ENCODE measurements around the gene HTT.

Gene HTT

GRCh38 chr4:3266076-3266475 lies 191.6 kb downstream of the HTT start:
- Histone ChIP-seq H3K36me3 (ENCODE audit: control insufficient read depth, insufficient read depth, low read length) (no peaks in the 10 kb centered on the region), H3K27me3 (replicated peaks; ENCODE audit: control insufficient read depth, insufficient read depth, low read length) (no peaks in the 10 kb centered on the region), H3K4me3 (replicated peaks; ENCODE audit: low read depth, low read length) (no peak overlapping the region)
- no peak for DNase-seq (ENCODE audit: extremely low read depth, insufficient read length)
- TF ChIP-seq, protein P1, sequence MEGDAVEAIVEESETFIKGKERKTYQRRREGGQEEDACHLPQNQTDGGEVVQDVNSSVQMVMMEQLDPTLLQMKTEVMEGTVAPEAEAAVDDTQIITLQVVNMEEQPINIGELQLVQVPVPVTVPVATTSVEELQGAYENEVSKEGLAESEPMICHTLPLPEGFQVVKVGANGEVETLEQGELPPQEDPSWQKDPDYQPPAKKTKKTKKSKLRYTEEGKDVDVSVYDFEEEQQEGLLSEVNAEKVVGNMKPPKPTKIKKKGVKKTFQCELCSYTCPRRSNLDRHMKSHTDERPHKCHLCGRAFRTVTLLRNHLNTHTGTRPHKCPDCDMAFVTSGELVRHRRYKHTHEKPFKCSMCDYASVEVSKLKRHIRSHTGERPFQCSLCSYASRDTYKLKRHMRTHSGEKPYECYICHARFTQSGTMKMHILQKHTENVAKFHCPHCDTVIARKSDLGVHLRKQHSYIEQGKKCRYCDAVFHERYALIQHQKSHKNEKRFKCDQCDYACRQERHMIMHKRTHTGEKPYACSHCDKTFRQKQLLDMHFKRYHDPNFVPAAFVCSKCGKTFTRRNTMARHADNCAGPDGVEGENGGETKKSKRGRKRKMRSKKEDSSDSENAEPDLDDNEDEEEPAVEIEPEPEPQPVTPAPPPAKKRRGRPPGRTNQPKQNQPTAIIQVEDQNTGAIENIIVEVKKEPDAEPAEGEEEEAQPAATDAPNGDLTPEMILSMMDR (IDR thresholded peaks at IDR 0.05; ENCODE audit: insufficient read depth, low read length, poor library complexity, severe bottlenecking), result no peak

DNA sequence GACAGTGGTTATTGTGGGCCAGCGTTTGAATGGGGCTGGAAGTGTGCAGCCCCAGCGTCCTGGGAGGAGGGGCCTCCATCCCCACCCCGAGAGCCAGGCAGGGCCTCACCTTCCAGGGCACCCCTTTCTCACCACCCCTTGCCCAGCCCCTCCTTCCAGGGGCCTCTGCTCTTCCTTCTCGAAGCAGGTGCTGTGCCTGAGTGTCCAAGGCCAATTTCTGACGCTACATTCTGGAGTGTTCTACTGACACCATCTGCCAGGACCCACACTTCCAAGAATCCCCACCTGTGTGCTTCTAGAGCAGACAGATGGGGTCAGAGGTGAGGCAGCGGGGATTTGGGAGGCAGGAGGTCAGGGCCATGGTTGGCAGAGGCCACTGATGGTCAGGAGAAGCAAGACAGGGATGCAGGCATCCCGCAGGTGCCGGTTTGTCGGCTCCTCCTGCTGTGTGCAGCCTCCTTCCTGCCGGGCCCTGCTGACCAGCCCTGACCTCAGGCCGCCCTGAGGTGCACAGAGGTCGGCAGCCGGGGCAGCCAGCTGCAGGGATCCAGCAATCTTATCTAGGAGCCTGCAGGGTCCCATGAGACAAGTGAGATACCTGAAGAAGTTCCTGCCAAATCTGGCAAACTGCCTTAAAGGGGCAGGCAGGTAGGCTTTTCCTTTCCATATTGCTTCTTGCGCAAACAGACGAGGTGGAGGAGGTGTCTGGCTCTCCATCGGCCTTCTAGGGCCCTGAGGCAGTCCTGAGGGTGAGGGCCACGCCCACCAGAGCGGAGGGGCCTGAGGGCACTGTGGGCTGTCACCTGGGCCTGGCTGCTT lies 193.3 kb downstream of the HTT start:
- TF ChIP-seq, protein P1 (IDR thresholded peaks at IDR 0.05; ENCODE audit: insufficient read depth, low read length, poor library complexity, severe bottlenecking), result no peak
- no peak for DNase-seq (ENCODE audit: extremely low read depth, insufficient read length)
- H3K36me3 ChIP-seq (ENCODE audit: control insufficient read depth, insufficient read depth, low read length), result no peaks in the 10 kb centered on the region
- H3K27me3 ChIP-seq (replicated peaks; ENCODE audit: control insufficient read depth, insufficient read depth, low read length), result no peaks in the 10 kb centered on the region
- H3K4me3 ChIP-seq (replicated peaks; ENCODE audit: low read depth, low read length), result no peak overlapping the region

DNA sequence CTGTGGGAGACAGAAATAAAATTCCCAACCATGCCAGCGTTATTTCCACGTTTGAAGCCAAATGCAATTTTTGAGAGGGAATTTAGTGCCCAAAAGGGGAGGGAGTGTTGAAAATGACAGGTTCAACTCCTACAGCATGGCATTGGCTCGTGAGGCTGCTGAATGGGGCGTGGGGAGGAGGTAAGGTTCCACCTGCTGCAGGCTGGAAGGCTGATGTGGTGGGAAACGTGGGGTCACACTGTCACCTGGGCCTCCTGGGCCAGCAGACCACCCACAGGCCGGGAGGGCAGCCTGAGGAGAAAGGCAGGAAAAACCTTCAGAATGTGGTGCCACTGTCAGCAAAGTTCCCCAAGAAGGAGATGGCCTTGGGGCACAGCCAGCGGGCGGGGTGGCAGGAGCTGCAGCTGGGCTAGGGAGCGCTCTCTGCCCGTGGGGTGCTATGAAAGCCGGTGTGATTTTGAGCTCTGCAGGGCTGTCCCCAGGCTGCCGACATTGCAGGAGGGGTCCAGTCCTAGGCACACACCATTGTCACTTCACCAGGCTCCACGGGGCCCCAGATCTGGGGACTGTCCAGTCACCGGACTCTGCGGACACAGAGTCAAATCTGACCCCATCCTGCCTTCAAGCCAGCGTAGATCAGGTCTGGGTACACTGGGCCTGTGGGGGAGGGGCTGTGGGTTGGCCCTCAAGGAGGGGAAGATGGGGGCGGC lies 194.1 kb downstream of the HTT start:
- no peaks in the 10 kb centered on the region for H3K27me3 ChIP-seq (replicated peaks; ENCODE audit: control insufficient read depth, insufficient read depth, low read length)
- H3K4me3 ChIP-seq (replicated peaks; ENCODE audit: low read depth, low read length), result no peak overlapping the region
- H3K36me3 ChIP-seq (ENCODE audit: control insufficient read depth, insufficient read depth, low read length), result no peaks in the 10 kb centered on the region
- DNase-seq (ENCODE audit: extremely low read depth, insufficient read length), result no peak
- TF ChIP-seq, protein P1 (IDR thresholded peaks at IDR 0.05; ENCODE audit: insufficient read depth, low read length, poor library complexity, severe bottlenecking), result no peak

- H3K4me3 ChIP-seq (replicated peaks; ENCODE audit: low read depth, low read length), result no peak overlapping the region
- TF ChIP-seq, protein P1 (IDR thresholded peaks at IDR 0.05; ENCODE audit: insufficient read depth, low read length, poor library complexity, severe bottlenecking), result no peak
- H3K27me3 ChIP-seq (replicated peaks; ENCODE audit: control insufficient read depth, insufficient read depth, low read length), result no peaks in the 10 kb centered on the region
- H3K36me3 ChIP-seq (ENCODE audit: control insufficient read depth, insufficient read depth, low read length), result no peaks in the 10 kb centered on the region
- DNase-seq (ENCODE audit: extremely low read depth, insufficient read length), result no peak
Observed at GRCh38 chr4:3269105-3269927, 194.8 kb downstream of the HTT start.

DNA sequence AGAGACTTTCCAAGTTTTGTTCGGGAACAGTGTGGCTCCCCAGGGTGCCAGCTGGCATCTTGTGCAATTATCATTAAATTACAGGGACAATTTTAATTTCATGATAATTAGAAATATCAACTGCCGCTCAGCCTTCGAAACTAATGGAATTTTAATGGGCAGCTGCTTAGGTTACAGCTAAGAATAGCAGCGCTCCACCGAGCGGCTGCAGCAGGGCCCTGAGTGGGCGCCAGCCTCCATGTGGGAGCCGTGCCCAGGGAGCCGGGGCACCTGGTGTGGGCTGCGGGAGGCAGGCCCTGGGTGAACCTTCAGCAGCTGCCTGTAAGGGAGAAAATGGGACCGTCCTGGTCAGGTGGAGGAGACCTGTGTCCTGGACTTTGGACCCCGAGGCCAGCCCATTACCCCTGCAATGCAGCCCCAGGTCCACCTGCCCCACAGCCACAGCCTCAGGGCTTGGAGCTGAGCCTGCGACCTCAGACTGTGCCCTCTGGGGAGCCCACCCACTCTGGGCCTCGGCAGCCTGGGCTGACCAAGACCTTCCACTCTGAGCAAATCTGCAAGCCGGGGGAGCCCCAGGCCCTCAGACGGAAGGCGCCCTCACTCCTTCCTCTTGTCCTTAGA lies 195.6 kb downstream of the HTT start:
- Histone ChIP-seq H3K4me3 (replicated peaks; ENCODE audit: low read depth, low read length) (no peak overlapping the region), H3K27me3 (replicated peaks; ENCODE audit: control insufficient read depth, insufficient read depth, low read length) (no peaks in the 10 kb centered on the region), H3K36me3 (ENCODE audit: control insufficient read depth, insufficient read depth, low read length) (no peaks in the 10 kb centered on the region)
- no peak for DNase-seq (ENCODE audit: extremely low read depth, insufficient read length)
- TF ChIP-seq, protein P1 (IDR thresholded peaks at IDR 0.05; ENCODE audit: insufficient read depth, low read length, poor library complexity, severe bottlenecking), result no peak
